Adrenal gland (tissue), 5 donors: Measurements from ENCODE around the gene CCDC93.

Experiments
- POLR2A ChIP-seq, 2 donors: fragments of 450-650 bp; IDR thresholded peaks; one replicate each; pipeline ENCODE4 v1.6.1; 2017; ENCODE audit warnings: antibody characterized with exemption in 2 of 2, mild to moderate bottlenecking in 2 of 2, moderate library complexity in 1 of 2
- TF ChIP-seq, protein P1 (sequence below), 6 experiments: fragments of 450-650 bp in 4 of 6; fragments of 200-600 bp in 2 of 6; sonication (generic) in 1 of 6; IDR thresholded peaks; 1 replicate in 5 of 6; 2 replicates in 1 of 6; pipeline versions ENCODE4 v1.5.1 to v1.8.0; 2016 to 2021; ENCODE audit warnings: antibody characterized with exemption in 6 of 6, mild to moderate bottlenecking in 2 of 6, moderate library complexity in 1 of 6
- donor health status: DM: no; HTN: no; CAD: no.

DNA sequence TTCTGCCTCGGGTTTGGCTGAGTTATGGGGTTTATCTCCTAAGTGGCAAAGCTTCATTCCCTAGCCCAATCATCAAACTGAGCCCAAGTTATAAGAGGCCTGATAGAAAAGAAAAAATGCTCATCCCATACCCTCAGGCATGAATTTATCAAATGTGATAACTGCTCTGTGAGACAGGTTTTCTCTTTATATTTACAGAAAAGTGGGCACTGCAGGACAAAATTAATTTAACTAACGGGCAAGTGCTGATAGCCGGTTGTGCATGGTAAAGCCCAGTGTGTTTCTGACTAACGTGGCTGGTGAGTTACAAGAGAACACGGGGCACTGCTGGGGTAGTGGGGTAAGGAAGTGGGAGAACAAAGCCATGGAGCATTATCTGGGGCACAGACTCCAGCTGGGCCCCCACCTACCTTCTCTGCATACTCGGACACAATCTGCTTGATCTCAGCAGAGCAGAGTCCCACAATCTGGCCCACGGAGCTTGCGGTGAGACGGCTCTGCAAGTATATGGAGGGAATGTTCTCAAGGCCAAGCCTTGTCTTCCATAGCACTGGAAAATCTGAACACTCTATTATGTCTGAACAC lies 40.3 kb downstream of the CCDC93 start:
- TF ChIP-seq, protein P1, sequence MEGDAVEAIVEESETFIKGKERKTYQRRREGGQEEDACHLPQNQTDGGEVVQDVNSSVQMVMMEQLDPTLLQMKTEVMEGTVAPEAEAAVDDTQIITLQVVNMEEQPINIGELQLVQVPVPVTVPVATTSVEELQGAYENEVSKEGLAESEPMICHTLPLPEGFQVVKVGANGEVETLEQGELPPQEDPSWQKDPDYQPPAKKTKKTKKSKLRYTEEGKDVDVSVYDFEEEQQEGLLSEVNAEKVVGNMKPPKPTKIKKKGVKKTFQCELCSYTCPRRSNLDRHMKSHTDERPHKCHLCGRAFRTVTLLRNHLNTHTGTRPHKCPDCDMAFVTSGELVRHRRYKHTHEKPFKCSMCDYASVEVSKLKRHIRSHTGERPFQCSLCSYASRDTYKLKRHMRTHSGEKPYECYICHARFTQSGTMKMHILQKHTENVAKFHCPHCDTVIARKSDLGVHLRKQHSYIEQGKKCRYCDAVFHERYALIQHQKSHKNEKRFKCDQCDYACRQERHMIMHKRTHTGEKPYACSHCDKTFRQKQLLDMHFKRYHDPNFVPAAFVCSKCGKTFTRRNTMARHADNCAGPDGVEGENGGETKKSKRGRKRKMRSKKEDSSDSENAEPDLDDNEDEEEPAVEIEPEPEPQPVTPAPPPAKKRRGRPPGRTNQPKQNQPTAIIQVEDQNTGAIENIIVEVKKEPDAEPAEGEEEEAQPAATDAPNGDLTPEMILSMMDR (IDR thresholded peaks at IDR 0.05) = no peak
- TF ChIP-seq POLR2A (IDR thresholded peaks at IDR 0.05) = no peak
